Left ventricle myocardium superior (tissue), 1 donor: ENCODE measurements around the gene UBAP1. TPM values are rescaled to one million over a fixed set of nuclear protein-coding genes. Genes with fewer than 3 reads are reported as not detected.

Experiments
- total RNA-seq: library from RNA; stranded (reverse); fragmentation: NEBNext Ultra II Directional; extraction: Animal tissue kit (Norgen Biotek cat#: 25700); gene quantifications from one replicate; pipeline ENCODE4 v1.2.1, GENCODE V29; 2021
- donor health status: DM: no; HTN: yes; CAD: no; lungs with severe emphysema.

The UBAP1 gene
- total RNA-seq, 1 donor from 2014 or later: 46.9 TPM

Other genes with a start within 250 kb of the UBAP1 start
- gene UBAP2, start 130.2 kb upstream of the UBAP1 start, total RNA-seq: 34.9 TPM
- gene DCAF12, start 52.3 kb upstream of the UBAP1 start, total RNA-seq: 17.3 TPM
- 0.45 TPM for gene KIF24, start 150.2 kb downstream of the UBAP1 start, total RNA-seq
- gene NUDT2, start 150.5 kb downstream of the UBAP1 start, total RNA-seq: 19.6 TPM
- 5.3 TPM for gene MYORG, start 197.9 kb downstream of the UBAP1 start, total RNA-seq